H1 (cell line): Measurements from ENCODE around the gene PATL2. TPM values are rescaled to one million over a fixed set of nuclear protein-coding genes. Genes with fewer than 3 reads are reported as not detected.

Experiments used
- CTCF ChIA-PET: fragments of 300-600 bp; sonication (Branson Sonifier 250); formaldehyde crosslinking; loops from one replicate; lab custom pipeline; 2021; ENCODE audit not compliant: partially characterized antibody; lab: Charles Lee
- POLR2A ChIA-PET: fragments of 300-600 bp; sonication (Branson Sonifier 250); formaldehyde crosslinking; loops from one replicate; lab custom pipeline; 2021; ENCODE audit warnings: inconsistent platforms; ENCODE audit not compliant: partially characterized antibody; lab: Charles Lee
- DNase-seq, 2 experiments: peaks; one replicate each; pipeline versions ENCODE4 v3.0.0 to v3.0.0-alpha.2; 2010 to 2022; ENCODE audit warnings: low spot score in 2 of 2, low read depth in 1 of 2, mixed read lengths in 1 of 2
- FAIRE-seq: peaks from 2 replicates; lab custom pipeline; 2011; peaks lifted over from hg19 to GRCh38; lab: Jason Lieb, UNC
- H2AFZ ChIP-seq: 2 replicates; pipeline ENCODE4 v1.8.1; 2012; ENCODE audit warnings: low read length, inconsistent platforms
- H2AK5ac ChIP-seq: 2 replicates; pipeline ENCODE4 v1.6.1; 2013; ENCODE audit warnings: low read depth, low read length
- H2BK120ac ChIP-seq: replicated peaks from 2 replicates; pipeline ENCODE3; 2013; ENCODE audit warnings: low read depth, low read length, inconsistent platforms
- H2BK12ac ChIP-seq: 2 replicates; pipeline ENCODE4 v1.6.1; 2013; ENCODE audit warnings: low read depth, low read length
- H2BK15ac ChIP-seq: 2 replicates; pipeline ENCODE4 v1.6.1; 2013; ENCODE audit warnings: low read length
- H2BK20ac ChIP-seq: 2 replicates; pipeline ENCODE4 v1.6.1; 2013; ENCODE audit warnings: low read length
- H2BK5ac ChIP-seq: 2 replicates; pipeline ENCODE4 v1.6.1; 2013; ENCODE audit warnings: low read depth, low read length
- H3K14ac ChIP-seq: 2 replicates; pipeline ENCODE4 v1.6.1; 2013; ENCODE audit warnings: inconsistent platforms; ENCODE audit not compliant: insufficient read length
- H3K18ac ChIP-seq: 2 replicates; pipeline ENCODE4 v1.6.1; 2013; ENCODE audit warnings: low read length; ENCODE audit errors: extremely low read depth
- H3K23ac ChIP-seq: 2 replicates; pipeline ENCODE4 v1.6.1; 2013; ENCODE audit warnings: inconsistent platforms; ENCODE audit not compliant: insufficient read length
- H3K23me2 ChIP-seq: 2 replicates; pipeline ENCODE4 v1.6.1; 2013; ENCODE audit warnings: low read depth, low read length
- H3K27ac ChIP-seq: 2 replicates; pipeline ENCODE4 v1.6.1; 2011; ENCODE audit warnings: low read depth, low read length, inconsistent platforms
- H3K27me3 ChIP-seq, 4 experiments: replicated peaks in 1 of 4; 1 replicate in 1 of 4; 2 replicates in 3 of 4; pipeline versions ENCODE4 v1.6.1 to v1.8.1; 2011 to 2013; ENCODE audit warnings: low read length in 3 of 4, mild to moderate bottlenecking in 3 of 4, inconsistent platforms in 2 of 4, mixed read lengths in 2 of 4, moderate library complexity in 1 of 4; ENCODE audit not compliant: control insufficient read depth in 3 of 4, insufficient read depth in 3 of 4; ENCODE audit errors: extremely low read depth in 1 of 4
- H3K36me3 ChIP-seq, 4 experiments: 2 replicates each; pipeline versions ENCODE4 v1.6.1 to v1.8.1; 2011 to 2013; ENCODE audit warnings: mild to moderate bottlenecking in 4 of 4, low read length in 3 of 4, moderate library complexity in 2 of 4, control low read depth in 1 of 4, inconsistent platforms in 1 of 4; ENCODE audit not compliant: insufficient read depth in 4 of 4, control insufficient read depth in 2 of 4
- H3K4ac ChIP-seq: replicated peaks from 2 replicates; pipeline ENCODE3; 2013; ENCODE audit warnings: low read length, low read depth, mixed read lengths, inconsistent platforms; ENCODE audit not compliant: insufficient read length
- H3K4me1 ChIP-seq, 4 experiments: replicated peaks in 1 of 4; 1 replicate in 1 of 4; 2 replicates in 3 of 4; pipeline versions ENCODE4 v1.6.1 to v1.8.1; 2011 to 2013; ENCODE audit warnings: low read length in 3 of 4, inconsistent platforms in 2 of 4, mixed read lengths in 1 of 4; ENCODE audit not compliant: insufficient read depth in 4 of 4, control insufficient read depth in 3 of 4
- H3K4me2 ChIP-seq, 2 experiments: 2 replicates each; pipeline versions ENCODE4 v1.6.1 to v1.8.1; 2011 to 2013; ENCODE audit warnings: low read depth in 2 of 2, low read length in 2 of 2, control low read depth in 1 of 2, inconsistent platforms in 1 of 2, mild to moderate bottlenecking in 1 of 2; ENCODE audit not compliant: insufficient read depth in 1 of 2
- H3K4me3 ChIP-seq, 4 experiments: fragments of 200-600, 300-600 bp in 1 of 4; sonication (generic), shearing (Covaris generic), sonication (Bioruptor Twin) in 1 of 4; 2 replicates each; pipeline versions ENCODE4 v1.5.1 to v1.8.1; 2011 to 2016; ENCODE audit warnings: low read length in 4 of 4, low read depth in 3 of 4, control low read depth in 2 of 4, inconsistent platforms in 2 of 4, mild to moderate bottlenecking in 2 of 4, mixed read lengths in 1 of 4, moderate library complexity in 1 of 4; ENCODE audit not compliant: insufficient read depth in 2 of 4; ENCODE audit errors: extremely low read depth in 1 of 4
- H3K56ac ChIP-seq: replicated peaks from 2 replicates; pipeline ENCODE3; 2013; ENCODE audit warnings: low read depth, mild to moderate bottlenecking, mixed read lengths, low read length, inconsistent platforms; ENCODE audit not compliant: insufficient read length
- H3K79me1 ChIP-seq: 2 replicates; pipeline ENCODE4 v1.6.1; 2013; ENCODE audit warnings: low read depth, low read length, control low read depth
- H3K79me2 ChIP-seq, 2 experiments: 2 replicates each; pipeline versions ENCODE4 v1.6.1 to v1.8.1; 2012 to 2013; ENCODE audit warnings: low read length in 2 of 2, mild to moderate bottlenecking in 2 of 2, inconsistent platforms in 1 of 2; ENCODE audit not compliant: insufficient read depth in 2 of 2, control insufficient read depth in 1 of 2
- H3K9ac ChIP-seq, 4 experiments: replicated peaks in 1 of 4; 1 replicate in 1 of 4; 2 replicates in 3 of 4; pipeline versions ENCODE4 v1.6.1 to v1.8.1; 2011 to 2013; ENCODE audit warnings: low read depth in 3 of 4, low read length in 3 of 4, control low read depth in 2 of 4, mild to moderate bottlenecking in 2 of 4, moderate library complexity in 2 of 4, inconsistent platforms in 1 of 4; ENCODE audit errors: extremely low read depth in 1 of 4
- H3K9me3 ChIP-seq, 2 experiments: 2 replicates each; pipeline versions ENCODE4 v1.6.1 to v1.8.1; 2012 to 2013; ENCODE audit warnings: mild to moderate bottlenecking in 2 of 2, moderate library complexity in 2 of 2, control low read depth in 1 of 2, inconsistent platforms in 1 of 2, low read depth in 1 of 2, low read length in 1 of 2, mixed read lengths in 1 of 2; ENCODE audit not compliant: insufficient read depth in 2 of 2
- H4K20me1 ChIP-seq, 2 experiments: replicated peaks in 1 of 2; 2 replicates each; pipeline versions ENCODE3 to v1.8.1; 2011 to 2013; ENCODE audit warnings: inconsistent platforms in 2 of 2, low read length in 2 of 2, mild to moderate bottlenecking in 1 of 2; ENCODE audit not compliant: insufficient read depth in 2 of 2, control insufficient read depth in 1 of 2
- H4K5ac ChIP-seq: 2 replicates; pipeline ENCODE4 v1.6.1; 2013; ENCODE audit warnings: low read length, low read depth, mixed read lengths, inconsistent platforms; ENCODE audit not compliant: insufficient read length
- H4K8ac ChIP-seq: 2 replicates; pipeline ENCODE4 v1.8.0; 2013; ENCODE audit warnings: mild to moderate bottlenecking, moderate library complexity, low read length, inconsistent platforms; ENCODE audit not compliant: insufficient read depth; ENCODE audit errors: extremely low read depth
- H4K91ac ChIP-seq: replicated peaks from 2 replicates; pipeline ENCODE3; 2013; ENCODE audit warnings: low read length, mixed read lengths, inconsistent platforms; ENCODE audit not compliant: insufficient read length
- CHD1 ChIP-seq: IDR thresholded peaks from 2 replicates; pipeline ENCODE4 v1.6.1; 2012; ENCODE audit warnings: low read depth, low read length, improper control_type of control experiment
- CTCF ChIP-seq, 3 experiments: IDR thresholded peaks; 1 replicate in 2 of 3; 2 replicates in 1 of 3; pipeline versions ENCODE4 v1.5.1 to v1.6.1; 2011; ENCODE audit warnings: low read length in 3 of 3, mild to moderate bottlenecking in 3 of 3, inconsistent platforms in 2 of 3, low read depth in 1 of 3, moderate library complexity in 1 of 3; ENCODE audit not compliant: insufficient read depth in 1 of 3; ENCODE audit errors: control extremely low read depth in 1 of 3
- RAD21 ChIP-seq, 2 experiments: IDR thresholded peaks in 1 of 2; conservative IDR thresholded peaks in 1 of 2; 2 replicates each; pipeline ENCODE4 v1.6.1; 2011; ENCODE audit warnings: low read depth in 2 of 2, low read length in 2 of 2, improper control_type of control experiment in 1 of 2, inconsistent platforms in 1 of 2, mild to moderate bottlenecking in 1 of 2, moderate library complexity in 1 of 2
- ZNF274 ChIP-seq: IDR thresholded peaks from 2 replicates; pipeline ENCODE4 v1.7.0; 2012; ENCODE audit warnings: low read length, borderline replicate concordance; ENCODE audit errors: extremely low read depth
- WGBS, 2 experiments: shearing (Covaris generic) in 1 of 2; methylation state at CpG; one replicate each; pipeline versions ENCODE4 v1.1.6 to v1.1.7; 2013 to 2015; ENCODE audit warnings: low lambda C conversion rate in 2 of 2, mixed read lengths in 2 of 2, inconsistent platforms in 1 of 2, low coverage in 1 of 2, missing lambda C conversion rate in 1 of 2; ENCODE audit not compliant: insufficient replicate concordance in 2 of 2, insufficient coverage in 1 of 2, insufficient read length in 1 of 2; ENCODE audit errors: extremely low coverage in 1 of 2, missing lambda C conversion rate in 1 of 2; 5-methylcytosine and 5-hydroxymethylcytosine counted together
- polyA plus RNA-seq, 7 experiments: library from polyadenylated mRNA; depleted of rRNA in 3 of 7; stranded (reverse) in 5 of 7; unstranded in 2 of 7; fragments of >200 nt in 5 of 7; fragments of 200-250 nt in 2 of 7; gene quantifications; 1 replicate in 5 of 7; 2 replicates in 1 of 7; 4 replicates in 1 of 7; pipeline versions ENCODE4 v1.2.1 to v1.2.3, GENCODE V29; 2011 to 2013; ENCODE audit warnings: missing spikeins in 2 of 7, mixed read lengths in 2 of 7
- total RNA-seq: library from RNA; stranded (reverse); fragmentation: NEBNext Ultra II Directional; extraction: Animal tissue kit (Norgen Biotek cat#: 25700); gene quantifications from 2 replicates; pipeline ENCODE4 v1.2.1, GENCODE V29; 2021

PATL2 gene
- total and polyA plus RNA-seq, 2 of the 8 experiments (the other 6 are each of a cell fraction or from before 2014, with no cell fraction given), result 0.65 to 1.3 TPM

- Histone ChIP-seq H3K9ac (no peak overlapping the region), H3K23ac (no peak overlapping the region), H2BK12ac (no peak overlapping the region), H3K79me1 (no peaks in the 10 kb centered on the region), H3K36me3 (peaks cover 2 to 25% (median 18%) of the 10 kb centered on the region in 4 experiments; a peak in 6 of 8 replicates), H3K4ac (no peak overlapping the region), H3K18ac (no peak overlapping the region), H2AFZ (no peak overlapping the region), H3K27ac (no peak overlapping the region), H2BK20ac (no peak overlapping the region), H2AK5ac (no peak overlapping the region), H2BK120ac (no peak overlapping the region), H3K14ac (no peak overlapping the region), H3K27me3 (peaks cover 0 to 10% (median 8%) of the 10 kb centered on the region in 4 experiments; a peak in 5 of 7 replicates), H4K8ac (no peak overlapping the region), H4K20me1 (no peaks in the 10 kb centered on the region), H4K5ac (no peak overlapping the region), H2BK15ac (no peak overlapping the region), H3K56ac (no peak overlapping the region), H2BK5ac (no peak overlapping the region), H4K91ac (no peak overlapping the region), H3K4me3 (0 out of 8 replicates have a peak overlapping the region, but pooled peaks of 1 of the 4 experiments have one; percentile 87), H3K23me2 (peaks cover 4% of the 10 kb centered on the region), H3K4me2 (peak overlapping the region in 1 of 2 experiments; percentile 94; a peak in 1 of 4 replicates), H3K79me2 (peaks cover 0 to 9% of the 10 kb centered on the region in 2 experiments; a peak in 2 of 4 replicates), H3K9me3 (no peaks in the 10 kb centered on the region), H3K4me1 (0 out of 7 replicates have a peak, but pooled peaks cover 0 to 3% (median 0%) of the 10 kb centered on the region in 4 experiments)
- 90% methylated on average over 5 of the region's 5 CpGs; no CpG with 5 or more reads in 1 of the 2 experiments for WGBS, 2 experiments
- TF ChIP-seq CTCF (IDR thresholded peaks at IDR 0.05; ENCODE audit: control extremely low read depth in 1 of 3, insufficient read depth in 1 of 3, low read depth in 1 of 3, low read length in 3 of 3) (peak in 2 of 3 experiments; percentile 29 to 40; a peak in 2 of 4 replicates), CHD1 (no peak), ZNF274 (no peak), RAD21 (IDR thresholded peaks at IDR 0.05 in 1 of 2, conservative IDR thresholded peaks at IDR 0.05 in 1 of 2; ENCODE audit: low read depth in 2 of 2, low read length in 2 of 2) (peak; percentile 62 to 70)
- DNase-seq (no peak), FAIRE-seq (no peak)
- CTCF ChIA-PET, result interaction anchor here (0.6 to 6.6 kb wide), 21 partner anchors 9 to 322 kb away, joined by 3 to 61 read pairs (median 3); partner anchors contain the start of genes SORD, SPG11 and TRIM69
- POLR2A ChIA-PET, result interaction anchor here (0.7 to 4.2 kb wide), 6 partner anchors 8 to 43 kb away, joined by 3 to 64 read pairs (median 8); partner anchors contain the start of gene TRIM69
Measured at GRCh38 chr15:44713006-44713966, 2.2 kb upstream of the PATL2 start.
